HFFc6 (cell line): ENCODE results near the gene MTSS2. TPM values are rescaled to one million over a fixed set of nuclear protein-coding genes. Genes with fewer than 3 reads are reported as not detected.

Experiments used
- DNase-seq: peaks from one replicate; pipeline ENCODE4 v3.0.0-alpha.2; 2018
- H3K27ac Mint-ChIP-seq: 2 replicates; pipeline ENCODE4 v1.8.0; 2020; ENCODE audit warnings: mild to moderate bottlenecking, mixed read lengths
- H3K27me3 Mint-ChIP-seq: 2 replicates; pipeline ENCODE4 v1.8.0; 2021; ENCODE audit warnings: mild to moderate bottlenecking, moderate library complexity, mixed read lengths; ENCODE audit not compliant: insufficient read depth
- H3K36me3 Mint-ChIP-seq: 2 replicates; pipeline ENCODE4 v1.8.0; 2021; ENCODE audit warnings: low read depth, mixed read lengths
- H3K4me1 Mint-ChIP-seq: 2 replicates; pipeline ENCODE4 v1.8.0; 2020; ENCODE audit warnings: low read depth, mixed read lengths
- H3K4me3 Mint-ChIP-seq: 2 replicates; pipeline ENCODE4 v1.8.0; 2020; ENCODE audit warnings: mild to moderate bottlenecking, moderate library complexity, mixed read lengths
- H3K9me3 Mint-ChIP-seq: 2 replicates; pipeline ENCODE4 v1.8.0; 2020; ENCODE audit warnings: mild to moderate bottlenecking, mixed read lengths
- total RNA-seq, 6 experiments: library from RNA; stranded (reverse); fragmentation: NEBNext Ultra II Directional; extraction: Animal tissue kit (Norgen Biotek cat#: 25700); gene quantifications; 2 replicates in 1 of 6; 3 replicates in 5 of 6; pipeline ENCODE4 v1.2.3, GENCODE V29; 2021
- TF ChIP-seq, protein P1 (sequence below): fragments of 200-600 bp; sonication (generic); IDR thresholded peaks from 2 replicates; pipeline ENCODE4 v1.5.0; 2021; ENCODE audit warnings: antibody characterized with exemption, mild to moderate bottlenecking

The MTSS2 gene
- total RNA-seq, 6 experiments from 2014 or later = 82.0 to 96.1 (median 86.5) TPM

DNA sequence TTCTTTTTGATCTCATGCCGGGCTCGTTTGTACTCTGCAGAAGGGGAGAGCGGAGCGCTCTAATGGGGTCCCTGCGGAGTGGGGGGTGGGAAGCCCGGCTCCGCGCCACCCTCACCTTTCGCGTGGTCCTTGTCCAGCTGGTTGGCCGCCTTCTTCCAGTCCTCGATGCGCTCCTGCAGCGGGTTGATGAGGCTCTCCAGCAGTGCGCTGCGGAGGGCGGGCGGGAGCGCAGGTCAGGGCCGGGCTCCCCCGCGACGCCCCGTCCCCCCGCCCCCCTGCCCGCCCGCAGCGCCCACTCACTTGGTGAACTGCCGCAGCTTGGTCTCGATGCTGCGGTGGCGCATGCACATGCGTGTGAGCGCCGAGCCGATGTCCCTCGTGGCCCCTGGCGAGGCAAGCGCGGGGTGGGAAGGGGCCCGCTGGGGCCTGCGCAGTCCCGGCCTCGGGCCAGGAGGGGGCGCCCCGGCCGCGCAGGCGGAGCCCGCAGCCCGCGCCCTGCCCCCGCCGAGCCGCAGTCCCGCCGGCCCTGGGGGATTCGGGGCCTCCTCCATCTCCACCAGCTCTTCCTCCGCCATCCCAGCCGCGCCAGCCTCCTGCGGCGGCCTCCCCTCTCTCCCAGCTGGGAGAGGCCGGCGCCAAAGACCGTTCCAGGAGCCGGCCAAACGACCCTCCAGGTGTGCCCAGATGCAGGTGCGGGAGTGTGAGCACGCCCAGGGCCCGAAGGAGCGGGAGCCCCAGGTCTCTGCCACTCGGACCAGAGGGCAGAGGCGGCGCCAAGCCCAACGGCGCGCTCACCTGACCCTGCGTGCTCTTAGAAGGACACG lies 6.0 kb downstream of the MTSS2 start:
- Mint-ChIP-seq H3K4me1 (peaks cover 13% of the 10 kb centered on the region), H3K9me3 (no peaks in the 10 kb centered on the region), H3K27ac (no peak overlapping the region), H3K4me3 (no peak overlapping the region), H3K27me3 (peaks cover 8% of the 10 kb centered on the region; the same call in 1 of the 2 replicates), H3K36me3 (peaks cover 4% of the 10 kb centered on the region; the same call in 1 of the 2 replicates)
- TF ChIP-seq, protein P1, sequence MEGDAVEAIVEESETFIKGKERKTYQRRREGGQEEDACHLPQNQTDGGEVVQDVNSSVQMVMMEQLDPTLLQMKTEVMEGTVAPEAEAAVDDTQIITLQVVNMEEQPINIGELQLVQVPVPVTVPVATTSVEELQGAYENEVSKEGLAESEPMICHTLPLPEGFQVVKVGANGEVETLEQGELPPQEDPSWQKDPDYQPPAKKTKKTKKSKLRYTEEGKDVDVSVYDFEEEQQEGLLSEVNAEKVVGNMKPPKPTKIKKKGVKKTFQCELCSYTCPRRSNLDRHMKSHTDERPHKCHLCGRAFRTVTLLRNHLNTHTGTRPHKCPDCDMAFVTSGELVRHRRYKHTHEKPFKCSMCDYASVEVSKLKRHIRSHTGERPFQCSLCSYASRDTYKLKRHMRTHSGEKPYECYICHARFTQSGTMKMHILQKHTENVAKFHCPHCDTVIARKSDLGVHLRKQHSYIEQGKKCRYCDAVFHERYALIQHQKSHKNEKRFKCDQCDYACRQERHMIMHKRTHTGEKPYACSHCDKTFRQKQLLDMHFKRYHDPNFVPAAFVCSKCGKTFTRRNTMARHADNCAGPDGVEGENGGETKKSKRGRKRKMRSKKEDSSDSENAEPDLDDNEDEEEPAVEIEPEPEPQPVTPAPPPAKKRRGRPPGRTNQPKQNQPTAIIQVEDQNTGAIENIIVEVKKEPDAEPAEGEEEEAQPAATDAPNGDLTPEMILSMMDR = peak; percentile 43
- DNase-seq = no peak

DNA sequence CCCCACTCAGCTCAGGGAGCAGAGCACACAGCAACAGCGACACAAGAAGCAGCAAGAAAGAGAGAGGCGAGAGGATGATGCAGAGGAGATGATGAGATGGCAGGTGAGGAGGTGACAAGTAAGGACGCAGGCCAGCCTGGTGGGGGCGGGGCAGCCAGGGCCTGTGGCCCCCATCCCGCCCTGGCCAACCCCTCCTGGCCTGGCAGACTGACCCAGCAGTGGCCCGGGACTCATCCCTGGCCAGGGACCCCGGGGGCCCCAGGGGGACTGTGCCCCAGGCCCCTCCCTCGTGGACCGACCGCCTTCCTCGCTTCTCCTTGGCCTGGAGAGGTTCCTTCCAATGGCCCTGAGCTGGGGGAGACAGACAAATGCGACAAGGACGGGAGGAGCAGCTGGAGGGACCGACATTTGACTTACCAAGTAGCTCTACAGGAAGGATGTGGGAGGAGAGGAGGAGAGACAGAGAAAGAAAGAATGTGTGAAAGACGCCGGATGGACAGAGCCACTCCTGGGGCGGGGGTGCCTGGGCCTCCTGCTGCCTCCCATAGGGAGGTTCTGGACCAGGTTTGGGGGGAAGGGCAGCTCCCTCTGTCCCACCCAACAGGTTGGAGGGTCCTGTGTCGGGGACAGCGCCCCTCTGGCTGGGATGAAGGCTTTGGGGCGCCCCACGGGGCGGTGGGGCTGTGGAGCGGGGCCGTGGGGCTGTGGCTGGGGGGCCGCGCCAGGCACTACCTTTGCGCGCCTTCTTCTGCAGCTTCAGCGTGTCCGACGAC lies 6.8 kb downstream of the MTSS2 start:
- Mint-ChIP-seq H3K4me3 (no peak overlapping the region; the same call in 1 of the 2 replicates), H3K27me3 (peaks cover 8% of the 10 kb centered on the region; the same call in 1 of the 2 replicates), H3K36me3 (peaks cover 4% of the 10 kb centered on the region; the same call in 1 of the 2 replicates), H3K9me3 (no peaks in the 10 kb centered on the region), H3K27ac (no peak overlapping the region; the same call in 1 of the 2 replicates), H3K4me1 (peaks cover 12% of the 10 kb centered on the region)
- DNase-seq = no peak
- TF ChIP-seq, protein P1 = no peak

DNA sequence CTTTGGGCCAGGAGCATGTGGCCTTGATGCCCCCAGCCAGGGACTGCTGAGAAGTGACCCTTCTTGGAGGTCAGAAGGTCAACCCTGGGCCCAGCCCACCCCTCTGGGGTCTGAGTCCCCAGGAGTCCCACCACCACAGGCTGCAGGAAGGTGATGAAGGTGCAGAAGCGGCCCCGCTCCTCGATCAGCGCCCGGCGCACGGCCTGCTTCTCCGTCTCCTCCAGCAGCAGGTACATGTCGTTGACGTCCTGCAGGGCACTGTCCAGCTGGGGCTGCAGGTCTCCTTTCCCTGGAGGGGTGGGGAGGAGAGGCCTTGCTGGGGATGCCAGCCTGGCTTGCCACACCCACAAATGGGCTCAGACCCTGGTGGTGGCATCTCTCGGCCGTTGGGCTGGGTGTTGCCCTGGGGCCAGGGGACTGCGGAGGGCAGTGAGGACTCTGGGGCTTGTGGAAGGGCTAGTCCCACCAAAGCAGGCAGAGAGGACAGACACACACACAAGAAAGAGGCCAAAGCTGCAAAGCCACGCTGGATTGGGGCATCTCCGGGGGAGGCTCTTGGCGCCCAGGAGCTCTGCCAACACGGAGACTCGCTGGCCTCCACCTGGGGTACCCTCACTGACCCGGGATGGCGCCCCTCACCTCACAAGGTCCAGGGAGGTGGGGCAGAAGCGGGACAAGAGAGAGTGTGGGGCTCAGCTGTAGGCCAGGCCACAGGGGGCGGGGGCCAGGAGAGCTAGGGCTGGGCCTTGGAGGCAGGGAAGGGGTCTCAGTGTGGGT lies 7.5 kb downstream of the MTSS2 start:
- Mint-ChIP-seq H3K27ac (no peak overlapping the region; the same call in none of the 2 replicates), H3K36me3 (peaks cover 10% of the 10 kb centered on the region), H3K4me1 (peaks cover 7% of the 10 kb centered on the region; the same call in 1 of the 2 replicates), H3K4me3 (no peak overlapping the region; the same call in 1 of the 2 replicates), H3K27me3 (peaks cover 8% of the 10 kb centered on the region), H3K9me3 (no peaks in the 10 kb centered on the region)
- TF ChIP-seq, protein P1 = no peak
- no peak for DNase-seq

DNA sequence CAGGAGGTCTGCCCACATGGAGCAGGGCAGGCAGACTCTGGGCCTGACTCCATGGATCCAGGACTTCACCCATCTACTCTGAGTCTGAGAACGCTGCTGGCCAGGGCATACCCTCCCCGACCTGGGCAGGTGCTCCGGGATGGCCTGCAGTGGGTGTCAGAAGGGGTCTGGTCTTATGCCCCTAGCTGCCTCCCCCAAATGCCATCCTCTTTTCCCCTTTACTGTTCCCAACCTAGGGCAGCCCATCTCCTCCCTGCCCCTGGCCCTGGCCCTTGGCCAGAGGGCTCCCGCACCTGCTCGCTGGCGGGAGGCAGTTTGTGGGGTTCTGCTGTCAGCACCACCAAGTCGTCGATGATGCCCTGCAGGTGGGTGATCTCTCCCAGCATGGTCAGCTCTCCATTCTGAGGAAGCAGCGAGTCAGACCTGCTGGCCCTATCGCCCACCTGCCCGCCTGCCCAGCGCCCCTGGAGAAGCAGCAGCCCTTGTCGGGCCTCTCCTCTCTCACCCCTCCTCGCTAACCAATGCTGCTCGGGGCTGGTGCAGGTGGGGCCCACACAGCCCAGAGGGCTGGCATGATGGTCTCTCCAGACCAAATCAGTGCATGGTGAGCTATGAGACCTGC lies 8.2 kb downstream of the MTSS2 start:
- H3K4me3 Mint-ChIP-seq = no peak overlapping the region
- peaks cover 3% of the 10 kb centered on the region; the same call in 1 of the 2 replicates for H3K4me1 Mint-ChIP-seq
- no peak overlapping the region for H3K27ac Mint-ChIP-seq
- peaks cover 7% of the 10 kb centered on the region for H3K27me3 Mint-ChIP-seq
- H3K36me3 Mint-ChIP-seq = peaks cover 17% of the 10 kb centered on the region
- DNase-seq = no peak
- H3K9me3 Mint-ChIP-seq = no peaks in the 10 kb centered on the region
- TF ChIP-seq, protein P1 = no peak
